Measurements from ENCODE around the gene HOXB2.

DNA sequence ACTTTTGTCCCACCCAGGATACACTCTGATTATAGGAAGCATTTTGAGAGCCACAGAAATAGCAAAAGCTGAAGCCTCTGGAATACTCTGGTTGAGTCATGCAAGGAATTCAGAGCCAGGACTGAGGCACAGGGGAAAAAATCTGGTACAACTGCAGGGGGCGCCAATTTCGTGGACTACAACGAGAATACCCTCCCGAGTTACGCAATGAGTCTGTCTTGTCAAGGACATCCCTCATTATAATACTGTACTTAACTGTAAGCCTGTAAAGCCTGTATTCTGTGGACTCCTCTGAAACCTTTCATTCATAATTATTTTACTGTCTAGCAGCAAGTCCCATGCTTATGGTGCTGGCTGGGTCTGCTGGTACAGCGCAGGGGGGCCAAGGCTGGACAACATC is 21.9 kb downstream of the HOXB2 start:
- TF ChIP-seq ZNF48 (tag by site-specific recombination; IDR thresholded peaks at IDR 0.05) = no peak
- no peak for TF ChIP-seq ZNF768 (tag by site-specific recombination; IDR thresholded peaks at IDR 0.05)
- TF ChIP-seq ZNF76 (tag by site-specific recombination; IDR thresholded peaks at IDR 0.05; ENCODE audit: borderline replicate concordance, low read depth) = no peak
- no peak for TF ChIP-seq ZNF830 (tag by site-specific recombination; IDR thresholded peaks at IDR 0.05; ENCODE audit: low read depth)
- no peak for TF ChIP-seq ZNF549 (tag by site-specific recombination; IDR thresholded peaks at IDR 0.05)
- TF ChIP-seq, protein P1, sequence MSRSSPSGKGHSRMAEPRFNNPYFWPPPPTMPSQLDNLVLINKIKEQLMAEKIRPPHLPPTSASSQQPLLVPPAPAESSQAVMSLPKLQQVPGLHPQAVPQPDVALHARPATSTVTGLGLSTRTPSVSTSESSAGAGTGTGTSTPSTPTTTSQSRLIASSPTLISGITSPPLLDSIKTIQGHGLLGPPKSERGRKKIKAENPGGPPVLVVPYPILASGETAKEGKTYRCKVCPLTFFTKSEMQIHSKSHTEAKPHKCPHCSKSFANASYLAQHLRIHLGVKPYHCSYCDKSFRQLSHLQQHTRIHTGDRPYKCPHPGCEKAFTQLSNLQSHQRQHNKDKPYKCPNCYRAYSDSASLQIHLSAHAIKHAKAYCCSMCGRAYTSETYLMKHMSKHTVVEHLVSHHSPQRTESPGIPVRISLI (tag by site-specific recombination; IDR thresholded peaks at IDR 0.05) = no peak
- TF ChIP-seq, protein P2, sequence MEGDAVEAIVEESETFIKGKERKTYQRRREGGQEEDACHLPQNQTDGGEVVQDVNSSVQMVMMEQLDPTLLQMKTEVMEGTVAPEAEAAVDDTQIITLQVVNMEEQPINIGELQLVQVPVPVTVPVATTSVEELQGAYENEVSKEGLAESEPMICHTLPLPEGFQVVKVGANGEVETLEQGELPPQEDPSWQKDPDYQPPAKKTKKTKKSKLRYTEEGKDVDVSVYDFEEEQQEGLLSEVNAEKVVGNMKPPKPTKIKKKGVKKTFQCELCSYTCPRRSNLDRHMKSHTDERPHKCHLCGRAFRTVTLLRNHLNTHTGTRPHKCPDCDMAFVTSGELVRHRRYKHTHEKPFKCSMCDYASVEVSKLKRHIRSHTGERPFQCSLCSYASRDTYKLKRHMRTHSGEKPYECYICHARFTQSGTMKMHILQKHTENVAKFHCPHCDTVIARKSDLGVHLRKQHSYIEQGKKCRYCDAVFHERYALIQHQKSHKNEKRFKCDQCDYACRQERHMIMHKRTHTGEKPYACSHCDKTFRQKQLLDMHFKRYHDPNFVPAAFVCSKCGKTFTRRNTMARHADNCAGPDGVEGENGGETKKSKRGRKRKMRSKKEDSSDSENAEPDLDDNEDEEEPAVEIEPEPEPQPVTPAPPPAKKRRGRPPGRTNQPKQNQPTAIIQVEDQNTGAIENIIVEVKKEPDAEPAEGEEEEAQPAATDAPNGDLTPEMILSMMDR (tag by site-specific recombination; IDR thresholded peaks at IDR 0.05) = no peak
- no peak for TF ChIP-seq ZBTB1 (tag by site-specific recombination; IDR thresholded peaks at IDR 0.05)
- TF ChIP-seq ZBTB7A (tag by site-specific recombination; IDR thresholded peaks at IDR 0.05; ENCODE audit: low read depth) = no peak
